HL-60 (cell line): ENCODE data around the gene EHD4.

Experiments
- DNase-seq, 2 experiments: peaks; one replicate each; pipeline ENCODE4 v3.0.0-alpha.2; 2010 to 2020; ENCODE audit warnings: low read depth in 1 of 2, low spot score in 1 of 2
- H3K27ac ChIP-seq: fragments of 250-450 bp; sonication (Bioruptor Pico); replicated peaks from 2 replicates; pipeline ENCODE4 v1.5.1; 2020; ENCODE audit warnings: mild to moderate bottlenecking, moderate library complexity
- H3K27me3 ChIP-seq: fragments of 250-450 bp; sonication (Bioruptor Pico); 2 replicates; pipeline ENCODE4 v1.5.1; 2021; ENCODE audit warnings: mild to moderate bottlenecking, moderate library complexity; ENCODE audit not compliant: insufficient read depth, poor library complexity, severe bottlenecking
- H3K4me3 ChIP-seq: replicated peaks from 2 replicates; pipeline ENCODE4 v1.5.1; 2011; ENCODE audit warnings: mild to moderate bottlenecking, control low read depth, low read length; ENCODE audit not compliant: insufficient read depth
- CTCF ChIP-seq: IDR thresholded peaks from one replicate; pipeline ENCODE4 v1.5.1; 2011; ENCODE audit warnings: low read length, control low read depth, inconsistent platforms; ENCODE audit not compliant: insufficient read depth
- GABPA ChIP-seq: IDR thresholded peaks from 2 replicates; pipeline ENCODE4 v1.6.1; 2012; ENCODE audit warnings: low read depth
- POLR2AphosphoS5 ChIP-seq: IDR thresholded peaks from 2 replicates; pipeline ENCODE4 v1.6.1; 2012; ENCODE audit warnings: low read depth
- SPI1 ChIP-seq: IDR thresholded peaks from 2 replicates; pipeline ENCODE4 v1.6.1; 2012; ENCODE audit warnings: low read depth, mild to moderate bottlenecking, borderline replicate concordance
- TF ChIP-seq, protein P1 (sequence below): IDR thresholded peaks from 2 replicates; pipeline ENCODE4 v1.6.1; 2012; ENCODE audit warnings: low read depth; ENCODE audit not compliant: insufficient replicate concordance

EHD4 gene

GRCh38 chr15:41887161-41887560, 85.2 kb downstream of the EHD4 start:
- TF ChIP-seq SPI1 (no peak), GABPA (no peak), CTCF (no peak), POLR2AphosphoS5 (no peak)
- TF ChIP-seq, protein P1, sequence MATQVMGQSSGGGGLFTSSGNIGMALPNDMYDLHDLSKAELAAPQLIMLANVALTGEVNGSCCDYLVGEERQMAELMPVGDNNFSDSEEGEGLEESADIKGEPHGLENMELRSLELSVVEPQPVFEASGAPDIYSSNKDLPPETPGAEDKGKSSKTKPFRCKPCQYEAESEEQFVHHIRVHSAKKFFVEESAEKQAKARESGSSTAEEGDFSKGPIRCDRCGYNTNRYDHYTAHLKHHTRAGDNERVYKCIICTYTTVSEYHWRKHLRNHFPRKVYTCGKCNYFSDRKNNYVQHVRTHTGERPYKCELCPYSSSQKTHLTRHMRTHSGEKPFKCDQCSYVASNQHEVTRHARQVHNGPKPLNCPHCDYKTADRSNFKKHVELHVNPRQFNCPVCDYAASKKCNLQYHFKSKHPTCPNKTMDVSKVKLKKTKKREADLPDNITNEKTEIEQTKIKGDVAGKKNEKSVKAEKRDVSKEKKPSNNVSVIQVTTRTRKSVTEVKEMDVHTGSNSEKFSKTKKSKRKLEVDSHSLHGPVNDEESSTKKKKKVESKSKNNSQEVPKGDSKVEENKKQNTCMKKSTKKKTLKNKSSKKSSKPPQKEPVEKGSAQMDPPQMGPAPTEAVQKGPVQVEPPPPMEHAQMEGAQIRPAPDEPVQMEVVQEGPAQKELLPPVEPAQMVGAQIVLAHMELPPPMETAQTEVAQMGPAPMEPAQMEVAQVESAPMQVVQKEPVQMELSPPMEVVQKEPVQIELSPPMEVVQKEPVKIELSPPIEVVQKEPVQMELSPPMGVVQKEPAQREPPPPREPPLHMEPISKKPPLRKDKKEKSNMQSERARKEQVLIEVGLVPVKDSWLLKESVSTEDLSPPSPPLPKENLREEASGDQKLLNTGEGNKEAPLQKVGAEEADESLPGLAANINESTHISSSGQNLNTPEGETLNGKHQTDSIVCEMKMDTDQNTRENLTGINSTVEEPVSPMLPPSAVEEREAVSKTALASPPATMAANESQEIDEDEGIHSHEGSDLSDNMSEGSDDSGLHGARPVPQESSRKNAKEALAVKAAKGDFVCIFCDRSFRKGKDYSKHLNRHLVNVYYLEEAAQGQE: no peak
- DNase-seq: no peak
- Histone ChIP-seq H3K27ac (no peak overlapping the region), H3K4me3 (no peak overlapping the region), H3K27me3 (no peaks in the 10 kb centered on the region)

DNA sequence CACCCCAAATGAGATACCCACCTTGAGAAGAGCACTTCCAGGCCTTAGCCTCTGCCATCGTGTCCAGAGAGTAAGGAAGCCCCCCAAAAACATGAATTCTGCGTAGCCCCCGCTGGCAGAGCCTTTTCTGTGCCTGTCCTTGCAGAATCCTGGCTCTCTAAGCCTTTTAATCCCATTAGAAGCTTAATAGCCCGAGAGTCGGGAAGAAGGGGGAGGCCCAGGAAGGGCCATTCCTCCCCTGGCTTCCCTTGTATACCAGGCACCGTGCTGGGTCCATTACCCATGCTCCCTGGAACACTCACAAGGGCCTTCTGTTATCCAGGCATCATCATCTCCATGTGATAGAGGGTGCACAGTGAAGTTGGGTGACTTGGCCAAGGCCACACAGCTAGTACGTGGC, 85.6 kb downstream of the EHD4 start:
- H3K27me3 ChIP-seq: no peaks in the 10 kb centered on the region

DNA sequence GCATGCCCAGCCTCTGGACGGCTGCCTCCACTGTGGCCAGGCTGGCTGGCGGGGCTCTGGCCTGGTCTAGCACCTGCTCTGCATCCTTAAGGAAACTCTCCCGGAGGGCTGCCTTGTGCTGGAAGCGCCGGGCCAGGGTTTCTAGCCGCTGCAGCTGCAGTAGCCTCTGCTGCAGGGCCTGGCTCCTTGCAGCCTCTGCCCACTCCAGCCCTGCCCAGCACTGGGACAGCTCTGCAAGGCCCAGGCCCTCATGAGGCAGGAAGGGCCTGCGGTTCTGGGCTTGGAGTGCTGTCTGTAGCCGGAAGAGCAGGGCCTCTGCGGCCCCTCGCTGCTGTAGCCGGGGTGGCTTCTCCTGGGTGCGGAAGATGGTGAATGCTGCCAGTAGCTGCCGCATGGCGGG, 86.5 kb downstream of the EHD4 start:
- Histone ChIP-seq H3K27ac (no peak overlapping the region), H3K4me3 (no peak overlapping the region), H3K27me3 (no peaks in the 10 kb centered on the region)
- no peak for DNase-seq
- TF ChIP-seq CTCF (no peak), GABPA (no peak), POLR2AphosphoS5 (no peak), SPI1 (no peak)
- TF ChIP-seq, protein P1: no peak

More for the DNA sequence above, 85.6 kb downstream of the EHD4 start:
- DNase-seq: no peak
- TF ChIP-seq POLR2AphosphoS5 (no peak), SPI1 (no peak), CTCF (no peak), GABPA (no peak)
- TF ChIP-seq, protein P1: no peak
- Histone ChIP-seq H3K4me3 (no peak overlapping the region), H3K27ac (no peak overlapping the region)
